ENCODE data around the gene MACROD2.

MACROD2 gene

GRCh38 chr20:15253431-15253830, 1258.1 kb downstream of the MACROD2 start:
- no peak for DNase-seq

GRCh38 chr20:15256676-15257568, 1261.6 kb downstream of the MACROD2 start:
- no peak for DNase-seq

- DNase-seq = no peak
These were observed 1262.2 kb downstream of the MACROD2 start for GRCh38 chr20:15257569-15257870.

- DNase-seq = no peak
These were observed 1270.4 kb downstream of the MACROD2 start for GRCh38 chr20:15265581-15266309.

- DNase-seq = no peak
These were observed 1272.6 kb downstream of the MACROD2 start for GRCh38 chr20:15267935-15268334.

GRCh38 chr20:15278041-15278440, 1282.7 kb downstream of the MACROD2 start:
- DNase-seq = no peak

- DNase-seq = no peak
These were observed 1292.0 kb downstream of the MACROD2 start for GRCh38 chr20:15287329-15287728.

GRCh38 chr20:15288106-15288505, 1292.8 kb downstream of the MACROD2 start:
- no peak for DNase-seq

- DNase-seq = no peak
These were observed 1294.0 kb downstream of the MACROD2 start for GRCh38 chr20:15289337-15289736.

GRCh38 chr20:15292405-15292804, 1297.1 kb downstream of the MACROD2 start:
- no peak for DNase-seq

- DNase-seq = no peak
These were observed 1301.1 kb downstream of the MACROD2 start for GRCh38 chr20:15296422-15296821.

GRCh38 chr20:15297059-15297875, 1302.0 kb downstream of the MACROD2 start:
- no peak for DNase-seq

GRCh38 chr20:15302075-15302474, 1306.8 kb downstream of the MACROD2 start:
- no peak for DNase-seq

- DNase-seq = no peak
These were observed 1315.0 kb downstream of the MACROD2 start for GRCh38 chr20:15310361-15310760.

GRCh38 chr20:15316556-15316955, 1321.2 kb downstream of the MACROD2 start:
- no peak for DNase-seq

GRCh38 chr20:15317546-15318232, 1322.4 kb downstream of the MACROD2 start:
- DNase-seq = no peak

GRCh38 chr20:15318682-15319081, 1323.4 kb downstream of the MACROD2 start:
- DNase-seq = no peak

GRCh38 chr20:15319439-15319838, 1324.1 kb downstream of the MACROD2 start:
- DNase-seq = no peak

- DNase-seq = no peak
These were observed 1325.6 kb downstream of the MACROD2 start for GRCh38 chr20:15320941-15321340.

GRCh38 chr20:15327123-15327522, 1331.8 kb downstream of the MACROD2 start:
- no peak for DNase-seq

GRCh38 chr20:15328084-15328483, 1332.8 kb downstream of the MACROD2 start:
- DNase-seq = no peak

GRCh38 chr20:15332711-15333160, 1337.4 kb downstream of the MACROD2 start:
- DNase-seq = no peak

- no peak for DNase-seq
These were observed 1337.9 kb downstream of the MACROD2 start for GRCh38 chr20:15333170-15333569.

Data from NCI-H1436 treated with DMSO at 0.1 percent for 48 hours (cell line).